HG03432 (cell line): ENCODE measurements around the gene SLC52A3.
"Not testable (repeated sequence)": the region's sequence is repeated elsewhere in the genome, so short reads cannot be mapped to it uniquely, and the experiment has no call there.

Experiments
- ATAC-seq: cut with Tn5 transposase; IDR thresholded peaks from one replicate; pipeline ENCODE4 v1.9.1; 2021; ENCODE audit warnings: mild to moderate bottlenecking, moderate library complexity; ENCODE audit not compliant: unreplicated experiment

Gene SLC52A3

DNA sequence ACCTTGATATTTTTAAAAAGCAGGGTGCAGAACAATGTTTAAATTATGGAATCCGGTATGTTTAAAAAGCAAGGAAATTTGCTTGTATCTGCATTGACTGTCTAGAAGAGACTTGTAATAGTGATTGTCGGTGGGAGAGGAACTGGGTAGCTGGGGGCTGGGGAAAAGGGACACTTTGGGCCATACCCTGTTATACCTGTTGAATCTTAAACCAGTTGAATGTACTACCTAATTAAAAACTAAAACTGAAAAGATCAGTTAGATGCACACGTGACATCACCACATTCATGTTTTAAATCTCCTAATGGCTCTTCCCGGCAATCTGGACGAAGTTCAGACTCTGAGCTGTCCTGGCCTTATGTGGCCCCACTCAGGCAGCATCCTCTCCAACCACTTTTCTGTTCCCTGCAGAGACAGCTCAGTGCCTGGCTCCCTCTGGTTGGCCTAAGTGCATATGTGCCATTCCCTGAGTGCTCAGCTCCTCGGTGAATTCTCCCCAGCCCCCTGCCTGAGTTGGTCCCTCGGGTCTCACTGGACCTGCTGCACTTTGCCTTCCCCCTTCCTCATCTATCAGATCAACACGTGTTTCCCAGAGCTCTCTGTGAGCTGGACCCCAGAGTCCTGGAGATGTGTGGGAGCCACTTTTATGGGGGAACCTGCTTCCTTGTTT, 36.3 kb downstream of the SLC52A3 start:
- ATAC-seq, result no peak

DNA sequence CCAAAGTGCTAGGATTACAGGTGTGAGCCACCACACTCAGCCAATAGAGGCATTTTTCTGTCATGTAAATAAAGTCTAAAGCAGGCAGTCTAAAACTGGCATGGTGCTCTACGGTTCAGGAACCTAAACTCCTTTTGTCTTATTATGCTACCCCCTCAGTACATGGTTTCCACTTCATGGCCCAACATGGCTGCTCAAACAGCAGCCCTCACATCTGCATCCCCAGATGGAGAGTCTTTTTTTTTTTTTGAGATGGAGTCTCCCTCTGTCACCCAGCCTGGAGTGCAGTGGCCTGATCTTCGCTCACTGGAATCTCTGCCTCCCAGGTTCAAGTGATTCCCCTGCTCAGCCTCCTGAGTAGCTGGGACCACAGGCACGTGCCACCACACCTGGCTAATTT, 38.3 kb downstream of the SLC52A3 start:
- ATAC-seq, result no peak

DNA sequence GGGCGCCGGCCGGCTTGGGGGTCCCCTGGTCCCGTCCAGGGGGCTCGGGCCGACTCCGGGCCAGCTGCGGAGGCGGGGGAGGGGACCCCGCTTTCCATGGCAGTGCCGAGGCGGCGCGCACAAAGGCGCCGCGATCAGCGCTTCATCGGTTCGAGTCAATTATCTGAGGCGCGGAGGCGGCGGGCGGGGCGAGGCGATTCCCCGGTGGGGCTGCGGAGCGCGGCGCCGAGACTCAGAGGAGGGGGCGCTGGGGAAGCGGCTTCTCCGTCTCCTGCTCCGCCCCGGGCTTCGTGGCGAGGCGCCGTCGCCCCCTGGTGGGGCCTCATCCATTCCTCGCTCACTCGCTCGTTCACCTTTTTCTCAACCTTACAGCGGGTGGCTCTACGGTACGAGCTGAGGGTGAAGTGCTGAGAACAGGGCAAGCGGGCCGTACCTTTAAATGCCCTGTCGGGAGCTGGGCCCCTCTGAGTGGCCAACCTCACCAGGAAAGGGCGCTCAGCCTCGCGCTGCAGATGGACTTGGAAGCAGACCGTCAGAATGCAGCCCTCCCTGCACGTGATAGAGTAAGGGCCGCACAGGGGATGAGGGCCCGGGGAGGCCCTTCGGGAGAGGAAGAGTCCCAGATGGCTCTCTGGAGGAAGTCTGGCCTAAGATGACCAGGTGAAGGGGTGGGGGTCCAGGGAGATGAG, 39.9 kb downstream of the SLC52A3 start:
- no peak for ATAC-seq

DNA sequence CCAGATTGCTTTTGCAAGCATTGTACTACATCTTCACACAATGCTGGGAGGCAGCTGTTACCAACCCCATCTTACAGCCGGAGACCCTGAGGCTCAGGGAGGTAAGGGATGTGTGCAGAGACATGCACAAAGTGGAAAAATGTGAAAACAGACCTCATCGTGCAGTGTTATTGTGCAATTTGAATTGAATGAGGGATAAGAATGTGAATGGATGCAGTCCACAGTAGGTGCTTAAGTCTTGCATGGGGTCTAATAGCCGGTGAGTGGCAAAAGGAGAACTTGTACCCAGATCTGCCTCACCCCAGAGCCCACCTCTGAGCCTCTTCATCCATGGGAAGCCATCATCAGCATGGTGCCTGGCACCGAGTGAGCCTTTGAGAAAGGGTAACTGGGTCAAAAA, 42.1 kb downstream of the SLC52A3 start:
- ATAC-seq, result no peak

DNA sequence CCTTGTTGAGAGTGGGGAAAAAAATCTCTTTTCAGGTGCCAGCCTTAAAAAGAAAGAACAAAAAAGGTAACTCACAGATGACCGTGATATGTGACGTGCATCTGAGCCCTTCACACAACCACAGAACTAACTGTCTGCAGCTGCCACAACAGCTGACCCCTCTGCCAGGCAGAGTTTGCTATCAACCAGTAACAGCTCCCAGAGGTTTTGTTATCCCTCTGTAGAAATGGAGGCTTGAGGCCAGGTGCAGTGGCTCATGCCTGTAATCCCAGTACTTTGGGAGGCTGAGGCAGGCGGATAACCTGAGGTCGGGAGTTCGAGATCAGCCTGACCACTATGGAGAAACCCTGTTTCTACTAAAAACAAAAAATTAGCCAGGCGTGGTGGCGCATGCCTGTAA, 42.8 kb downstream of the SLC52A3 start:
- ATAC-seq, result no peak

DNA sequence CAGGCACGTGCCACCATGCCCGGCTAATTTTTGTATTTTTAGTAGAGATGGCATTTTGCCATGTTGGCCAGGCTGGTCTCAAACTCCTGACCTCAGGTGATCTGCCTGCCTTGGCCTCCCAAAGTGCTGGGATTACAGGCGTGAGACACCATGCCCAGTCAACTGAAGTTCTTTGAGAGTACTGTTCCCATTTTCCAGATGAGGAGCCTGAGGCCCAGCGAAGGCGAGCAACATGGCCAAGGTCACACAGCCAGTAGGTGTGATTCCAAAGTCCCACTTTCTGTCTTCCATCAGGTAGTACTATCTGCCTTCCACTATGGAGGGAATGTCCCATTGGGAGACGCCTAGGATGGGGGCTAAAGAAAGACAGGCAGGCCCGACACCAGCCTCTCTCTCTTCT, 43.5 kb downstream of the SLC52A3 start:
- not testable (repeated sequence) for ATAC-seq

DNA sequence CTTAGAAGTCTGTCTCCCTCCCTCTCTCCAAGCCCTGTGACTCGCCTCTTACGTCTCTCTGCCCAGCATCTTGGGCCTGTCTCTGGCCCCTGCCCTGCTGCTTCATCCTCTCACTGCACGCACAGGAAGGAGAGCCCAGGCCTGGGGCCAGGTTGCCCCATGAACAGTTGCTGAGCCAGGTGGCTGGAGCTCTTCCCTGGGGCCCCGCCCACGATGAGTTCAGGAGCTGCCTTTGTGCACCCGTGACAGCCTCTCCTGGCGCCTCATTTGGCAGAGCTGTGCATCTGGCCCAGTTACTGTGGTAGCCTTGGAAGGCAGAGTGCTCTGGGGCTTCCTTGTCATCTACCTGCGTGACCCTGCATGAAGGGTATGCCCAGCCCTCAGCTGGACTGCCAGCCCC, 44.5 kb downstream of the SLC52A3 start:
- no peak for ATAC-seq

DNA sequence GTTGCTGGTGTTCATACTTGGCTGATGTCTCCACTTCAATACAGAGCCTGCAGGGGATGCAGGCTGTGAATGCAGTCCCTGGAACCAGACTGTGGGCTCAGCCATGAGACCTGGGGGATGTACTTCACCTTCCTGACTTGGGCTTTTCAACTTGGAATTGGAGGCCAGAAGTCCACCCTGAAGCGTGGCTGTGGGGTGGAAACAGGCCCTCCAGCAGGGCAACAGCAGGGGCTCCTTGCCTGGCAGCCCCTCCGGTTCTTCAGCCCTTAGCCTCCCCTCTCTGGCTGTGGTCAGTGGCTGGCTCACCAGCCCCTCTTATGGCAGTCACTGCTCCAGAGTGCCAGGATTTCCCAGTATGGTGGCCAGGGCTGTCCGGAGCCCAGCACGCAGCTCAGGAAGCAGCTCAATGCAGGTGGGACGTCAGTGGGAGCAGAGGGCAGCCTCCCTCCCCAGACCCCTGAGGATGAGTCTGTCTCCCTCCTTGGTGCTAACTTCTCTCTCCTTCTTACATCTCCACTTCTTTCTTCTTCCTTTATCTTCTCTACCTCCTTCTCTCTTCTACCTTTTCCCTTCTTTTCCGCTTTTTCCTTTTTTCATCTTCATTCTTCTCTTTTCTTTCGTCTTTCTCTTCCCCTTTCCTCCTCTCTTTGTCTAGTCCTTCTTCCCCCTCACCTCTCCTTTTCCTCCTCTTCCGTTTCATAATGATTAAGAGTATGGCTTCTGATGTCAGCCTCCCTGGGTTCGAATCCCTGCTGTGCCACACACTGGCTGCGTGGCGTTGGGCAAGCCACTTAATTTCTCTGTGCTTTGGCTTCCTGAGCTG, 45.3 kb downstream of the SLC52A3 start:
- no peak for ATAC-seq

DNA sequence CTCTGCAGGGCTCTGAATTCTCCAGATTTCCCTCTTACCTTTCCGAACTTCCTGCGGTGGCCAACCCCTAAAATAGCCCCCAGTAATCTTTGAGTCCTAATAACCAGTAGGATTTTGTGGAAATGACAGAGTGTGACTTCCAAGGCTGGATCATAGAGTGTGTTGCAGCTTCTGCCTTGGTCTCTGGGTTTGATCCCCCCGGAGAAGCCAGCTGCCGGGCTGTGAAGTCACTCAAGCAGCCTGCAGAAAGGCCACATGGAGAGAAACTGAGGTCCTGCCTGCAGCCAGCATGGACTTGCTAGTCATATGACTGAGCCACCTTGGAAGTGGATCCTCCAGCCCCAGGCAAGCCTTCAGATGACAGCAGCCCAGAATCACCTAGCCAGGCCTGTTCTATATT, 46.4 kb downstream of the SLC52A3 start:
- ATAC-seq, result no peak

DNA sequence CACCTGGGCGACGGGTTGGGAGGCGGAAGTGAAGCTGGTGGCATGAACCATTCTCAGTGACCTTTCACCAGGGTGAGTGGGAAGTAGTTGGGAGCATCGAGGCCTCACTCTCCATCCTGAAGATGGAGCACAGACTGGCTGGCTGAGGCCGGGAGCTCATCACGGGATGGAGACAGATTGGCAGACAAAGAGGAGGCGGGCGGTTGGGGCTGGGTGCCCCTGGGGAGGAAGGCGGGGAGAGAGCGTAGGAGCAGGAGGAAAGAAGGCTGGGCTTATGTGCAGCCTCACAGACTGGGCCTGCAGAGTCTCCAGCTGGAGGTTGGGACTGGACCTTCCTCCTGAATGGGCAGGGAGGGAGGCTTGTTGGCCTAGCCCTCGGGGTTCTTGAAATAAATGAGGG, 48.5 kb downstream of the SLC52A3 start:
- no peak for ATAC-seq

DNA sequence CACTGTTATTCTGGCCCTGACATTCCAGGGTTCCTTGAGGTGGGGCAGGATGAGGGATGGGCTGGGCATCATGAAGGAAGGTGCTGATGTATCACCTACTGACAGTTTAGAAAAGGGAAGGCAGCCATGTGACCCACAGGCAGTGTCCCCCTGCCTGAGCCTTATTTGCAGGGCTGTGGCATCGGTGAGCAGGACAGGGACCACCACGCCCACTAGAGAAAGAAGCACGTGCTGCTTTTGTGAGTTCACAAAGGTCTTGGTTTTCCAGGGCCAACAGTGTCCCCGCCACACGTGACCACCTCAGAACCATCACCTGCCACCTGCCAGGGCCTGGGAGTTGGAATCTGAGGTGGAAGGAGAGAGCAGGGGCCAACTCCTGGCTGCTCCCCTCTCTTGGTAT, 49.2 kb downstream of the SLC52A3 start:
- no peak for ATAC-seq

DNA sequence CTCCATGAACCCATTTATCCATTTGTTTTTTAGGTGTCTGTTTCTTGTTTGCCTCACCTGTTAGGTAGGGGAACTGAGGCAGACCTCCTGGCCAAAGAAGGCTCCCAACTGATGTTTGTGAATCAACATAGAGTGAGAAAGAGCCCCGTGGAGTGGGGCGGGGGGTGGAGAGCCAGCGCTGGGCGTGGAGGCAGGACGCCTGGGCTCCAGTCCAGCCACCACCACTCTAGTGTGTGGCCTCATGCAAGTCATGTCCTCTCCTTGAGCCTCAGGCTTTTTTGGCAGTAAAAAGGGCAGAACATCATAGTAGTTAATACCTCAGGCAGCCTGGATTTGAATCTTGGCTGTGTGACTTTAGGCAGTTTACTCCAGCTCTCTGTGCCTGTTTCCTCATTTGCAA, 50.5 kb downstream of the SLC52A3 start:
- ATAC-seq, result no peak

DNA sequence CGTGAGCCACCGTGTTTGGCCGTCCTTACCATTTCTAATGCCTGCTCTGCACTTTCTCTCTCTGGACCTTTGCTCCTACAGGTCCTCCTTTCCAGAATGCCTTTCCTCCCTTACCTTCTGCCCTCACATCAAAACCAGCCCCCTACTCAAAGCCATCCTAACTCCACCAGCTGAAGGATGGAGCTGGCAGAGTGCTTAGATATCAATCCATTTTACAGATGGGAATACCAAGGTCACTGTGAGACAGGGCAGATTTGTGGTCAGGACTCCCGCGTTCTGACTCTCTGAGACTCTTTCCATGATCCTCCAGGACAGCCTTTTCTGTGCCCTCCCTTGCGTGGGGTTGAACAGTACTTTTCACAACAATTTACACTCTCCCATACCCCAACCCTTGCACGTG, 51.0 kb downstream of the SLC52A3 start:
- no peak for ATAC-seq

DNA sequence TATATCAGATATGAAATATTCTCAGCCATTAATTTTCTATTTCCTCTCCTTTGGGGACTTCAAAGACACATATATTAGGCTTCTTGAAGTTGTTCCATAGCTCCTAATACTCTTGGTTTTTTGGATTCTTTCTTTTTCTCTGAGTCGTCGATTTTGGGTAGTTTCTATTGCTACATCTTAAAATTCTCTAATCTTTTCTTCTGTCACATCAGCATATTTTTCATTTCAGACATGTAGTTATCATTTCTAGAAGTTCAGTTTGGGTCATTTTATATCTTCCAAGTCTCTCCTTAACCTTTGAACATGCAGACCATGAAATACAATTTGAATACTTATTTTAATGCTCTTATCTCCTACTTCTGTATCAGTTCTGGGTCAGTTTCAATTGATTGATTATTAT, 53.8 kb downstream of the SLC52A3 start:
- no peak for ATAC-seq

DNA sequence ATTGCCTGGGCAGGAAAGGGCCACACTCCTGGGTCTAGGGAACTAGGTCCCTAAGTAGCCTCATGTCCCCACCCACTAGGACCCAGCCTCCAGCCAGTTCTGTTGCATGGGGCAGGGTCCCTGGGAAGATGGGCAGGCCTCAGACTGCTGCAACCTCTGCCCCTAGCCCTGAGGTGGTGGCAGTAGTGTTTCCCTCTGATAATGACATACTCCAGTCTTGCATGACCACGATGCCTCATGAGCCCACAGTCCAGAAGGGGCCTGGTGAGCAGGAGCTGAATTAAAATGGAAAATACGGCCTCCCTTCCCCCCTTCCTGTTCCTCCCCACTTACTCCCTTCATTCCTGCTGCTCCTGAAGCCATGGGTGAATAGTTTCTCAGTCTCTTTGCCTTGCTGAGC, 56.7 kb downstream of the SLC52A3 start:
- ATAC-seq, result no peak

DNA sequence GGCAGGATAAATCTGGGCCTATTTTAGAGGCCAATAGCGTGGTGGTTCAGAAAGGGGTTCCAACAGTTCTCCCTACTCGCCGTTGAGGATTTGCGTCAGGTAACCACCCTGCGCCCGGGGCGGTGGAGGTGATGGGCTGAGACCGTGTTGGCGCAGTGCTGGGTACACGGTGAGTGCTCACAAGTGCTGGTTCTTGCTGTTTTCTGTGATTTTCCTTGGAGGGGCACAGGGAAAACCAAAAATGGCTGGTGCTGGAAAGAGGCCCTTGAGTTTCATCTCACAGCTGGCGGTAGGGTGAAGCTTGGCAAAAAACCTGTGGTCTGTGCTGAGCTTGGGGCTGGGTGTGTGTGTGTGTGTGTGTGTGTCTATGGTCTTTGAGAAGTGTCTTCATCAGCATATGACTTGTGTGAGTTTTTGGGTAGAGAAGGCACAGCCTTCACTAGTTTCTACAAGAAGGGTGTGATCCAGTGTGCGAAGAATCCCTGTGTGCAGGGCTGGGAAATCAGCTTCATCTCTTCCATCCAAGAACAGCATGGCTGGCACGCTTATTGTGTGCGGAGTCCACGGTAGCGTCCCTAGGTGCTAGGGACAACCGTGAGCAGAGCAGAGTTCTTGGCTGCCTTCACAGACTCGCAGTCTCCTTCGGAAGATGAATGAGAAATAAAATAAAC, 57.4 kb downstream of the SLC52A3 start:
- no peak for ATAC-seq
